Kidney (tissue), 14 donors: ENCODE measurements around the gene SPDYE16. TPM values are rescaled to one million over a fixed set of nuclear protein-coding genes. Genes with fewer than 3 reads are reported as not detected.
"Not testable (repeated sequence)": the region's sequence is repeated elsewhere in the genome, so short reads cannot be mapped to it uniquely, and the experiment has no call there.

ENCODE experiments used
- DNase-seq, 5 donors: peaks; one replicate each; pipeline ENCODE4 v3.0.0-alpha.2; 2013 to 2020
- FAIRE-seq: peaks from 2 replicates; lab custom pipeline; 2012; peaks lifted over from hg19 to GRCh38; lab: Jason Lieb, UNC
- H3K27ac ChIP-seq, 2 donors: one replicate each; pipeline ENCODE4 v1.7.0; 2013; ENCODE audit warnings: low read depth in 2 of 2, low read length in 2 of 2, inconsistent platforms in 1 of 2
- H3K27me3 ChIP-seq: one replicate; pipeline ENCODE4 v1.7.1; 2013; ENCODE audit warnings: low read length, inconsistent platforms; ENCODE audit not compliant: control insufficient read depth, insufficient read depth
- H3K36me3 ChIP-seq, 3 donors: one replicate each; pipeline versions ENCODE4 v1.7.0 to v1.7.1; 2013; ENCODE audit warnings: low read length in 3 of 3, control low read depth in 1 of 3, inconsistent platforms in 1 of 3; ENCODE audit not compliant: insufficient read depth in 3 of 3, control insufficient read depth in 2 of 3
- H3K4me1 ChIP-seq, 3 donors: one replicate each; pipeline versions ENCODE4 v1.7.0 to v1.7.1; 2013; ENCODE audit warnings: low read length in 3 of 3, inconsistent platforms in 1 of 3, low read depth in 1 of 3; ENCODE audit not compliant: control insufficient read depth in 2 of 3, insufficient read depth in 2 of 3
- H3K4me3 ChIP-seq, 3 donors: one replicate each; pipeline versions ENCODE4 v1.7.0 to v1.8.1; 2013; ENCODE audit warnings: low read length in 3 of 3, control low read depth in 1 of 3, inconsistent platforms in 1 of 3
- H3K9ac ChIP-seq, 3 donors: one replicate each; pipeline versions ENCODE4 v1.7.0 to v1.7.1; 2013; ENCODE audit warnings: low read length in 3 of 3, control low read depth in 1 of 3, inconsistent platforms in 1 of 3
- H3K9me3 ChIP-seq, 3 donors: one replicate each; pipeline versions ENCODE4 v1.7.0 to v1.7.1; 2013; ENCODE audit warnings: low read length in 3 of 3, control low read depth in 1 of 3, inconsistent platforms in 1 of 3; ENCODE audit not compliant: control insufficient read depth in 2 of 3, insufficient read depth in 1 of 3
- intact Hi-C: fragments of 100-400 bp; cut with DNase I; formaldehyde crosslinking; loops from one replicate; pipeline ENCODE4 v1.11.1; 2022
- polyA plus RNA-seq: library from polyadenylated mRNA; stranded (reverse); fragments of 350-450 nt; fragmentation: Illumina TruSeq; extraction: RNeasy Lipid Tissue Mini Kit (QIAGEN cat#74804); gene quantifications from one replicate; pipeline ENCODE4 v1.2.3, GENCODE V29; 2014; ENCODE audit warnings: low read depth, low replicate concordance; ENCODE audit not compliant: insufficient read depth
- total RNA-seq: library from RNA; stranded (reverse); fragmentation: NEBNext Ultra II Directional; extraction: Animal tissue kit (Norgen Biotek cat#: 25700); gene quantifications from one replicate; pipeline ENCODE4 v1.2.1, GENCODE V29; 2021
- TF ChIP-seq, protein P1 (sequence below): IDR thresholded peaks from 3 replicates; pipeline ENCODE4 v1.5.1; 2012; ENCODE audit warnings: mild to moderate bottlenecking, moderate library complexity, borderline replicate concordance; ENCODE audit not compliant: insufficient read depth; ENCODE audit errors: extremely low read depth
- donor health status: control.
- donor health status: control.
- donor health status: control.
- donor health status: control.
- donor health status: control.
- donor health status: DM: yes; HTN: yes; CAD: no.
- donor health status: Normal renal cell carcinoma (clear cell type).

SPDYE16 gene
- total and polyA plus RNA-seq, 2 donors from 2014 or later = 0.31 TPM; not detected in 1

GRCh38 chr7:76509931-76510877, 32.9 kb downstream of the SPDYE16 start, which contains the start of gene UPK3B:
Gene UPK3B, plus strand, starts transcription at chr7:76510552. Its CDS starts 101 bp downstream, at chr7:76510653.
- Histone ChIP-seq H3K9ac (no peak within 1 kb of the TSS), H3K4me1 (no peaks in the 10 kb centered on the region), H3K9me3 (no peaks in the 10 kb centered on the region), H3K27ac (no peak within 1 kb of the TSS), H3K36me3 (no peaks in the 10 kb centered on the region), H3K27me3 (no peaks in the 10 kb centered on the region), H3K4me3 (no peak within 1 kb of the TSS)
- FAIRE-seq = no peak
- DNase-seq = peak; percentile 16 to 77 (median 33)
- intact Hi-C loops = no loop called here
- TF ChIP-seq, protein P1, sequence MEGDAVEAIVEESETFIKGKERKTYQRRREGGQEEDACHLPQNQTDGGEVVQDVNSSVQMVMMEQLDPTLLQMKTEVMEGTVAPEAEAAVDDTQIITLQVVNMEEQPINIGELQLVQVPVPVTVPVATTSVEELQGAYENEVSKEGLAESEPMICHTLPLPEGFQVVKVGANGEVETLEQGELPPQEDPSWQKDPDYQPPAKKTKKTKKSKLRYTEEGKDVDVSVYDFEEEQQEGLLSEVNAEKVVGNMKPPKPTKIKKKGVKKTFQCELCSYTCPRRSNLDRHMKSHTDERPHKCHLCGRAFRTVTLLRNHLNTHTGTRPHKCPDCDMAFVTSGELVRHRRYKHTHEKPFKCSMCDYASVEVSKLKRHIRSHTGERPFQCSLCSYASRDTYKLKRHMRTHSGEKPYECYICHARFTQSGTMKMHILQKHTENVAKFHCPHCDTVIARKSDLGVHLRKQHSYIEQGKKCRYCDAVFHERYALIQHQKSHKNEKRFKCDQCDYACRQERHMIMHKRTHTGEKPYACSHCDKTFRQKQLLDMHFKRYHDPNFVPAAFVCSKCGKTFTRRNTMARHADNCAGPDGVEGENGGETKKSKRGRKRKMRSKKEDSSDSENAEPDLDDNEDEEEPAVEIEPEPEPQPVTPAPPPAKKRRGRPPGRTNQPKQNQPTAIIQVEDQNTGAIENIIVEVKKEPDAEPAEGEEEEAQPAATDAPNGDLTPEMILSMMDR = no peak

DNA sequence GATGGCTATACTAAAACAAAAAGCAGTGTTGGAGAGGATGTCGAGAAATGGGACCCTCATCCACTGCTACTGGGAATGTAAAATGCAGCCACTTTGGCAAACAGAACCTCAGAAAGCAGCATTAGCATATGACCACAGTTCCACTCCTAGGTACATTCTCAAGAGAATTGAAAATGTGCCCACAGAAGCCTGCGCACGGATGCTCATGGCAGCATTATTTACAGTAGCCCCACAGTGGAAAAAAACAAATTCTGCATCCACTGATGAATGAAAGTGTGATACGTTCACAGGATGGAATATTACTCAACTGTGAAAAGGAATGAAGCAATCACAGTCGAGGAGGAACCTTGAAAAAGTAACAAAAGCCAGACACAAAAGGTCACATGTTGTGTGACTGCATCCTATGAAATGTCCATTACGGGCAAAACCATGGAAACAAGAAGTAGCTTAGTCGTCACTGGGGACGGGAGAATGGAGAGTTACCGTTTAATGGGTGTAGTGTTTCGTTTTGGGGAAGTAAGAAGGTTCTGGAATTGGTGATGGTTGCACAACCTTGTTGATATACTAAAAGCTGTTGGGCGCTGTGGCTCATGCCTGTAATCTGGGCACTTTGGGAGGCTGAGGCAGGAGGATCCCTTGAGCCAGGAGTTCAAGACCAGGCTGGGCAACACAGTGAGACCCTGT, 35.2 kb downstream of the SPDYE16 start:
- no peaks in the 10 kb centered on the region for H3K27me3 ChIP-seq
- no peak for FAIRE-seq
- peak in 1 of 5 donors; percentile 34 for DNase-seq
- H3K36me3 ChIP-seq = no peaks in the 10 kb centered on the region
- intact Hi-C loops = no loop called here
- no peaks in the 10 kb centered on the region for H3K4me1 ChIP-seq
- no peak overlapping the region for H3K4me3 ChIP-seq
- H3K9me3 ChIP-seq = no peaks in the 10 kb centered on the region
- H3K27ac ChIP-seq = no peak overlapping the region
- TF ChIP-seq, protein P1 = no peak
- no peak overlapping the region for H3K9ac ChIP-seq

DNA sequence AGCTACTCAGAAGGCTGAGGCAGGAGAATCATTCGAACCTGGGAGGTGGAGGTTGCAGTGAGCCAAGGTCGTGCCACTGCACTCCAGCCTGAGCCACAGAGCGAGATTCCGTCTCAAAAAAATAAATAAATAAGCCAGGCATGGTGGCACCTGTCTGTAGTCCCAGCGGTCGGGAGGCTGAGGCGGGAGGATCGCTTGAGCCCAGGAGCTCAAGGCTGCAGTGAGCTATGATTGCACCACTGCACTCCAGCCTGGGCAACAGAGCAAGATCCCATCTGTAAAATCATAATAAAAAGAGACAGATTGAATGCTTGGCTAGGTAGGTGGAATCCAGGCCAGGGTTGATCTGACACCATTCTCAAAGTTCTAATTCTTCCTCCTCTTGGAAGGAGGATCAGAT, 36.5 kb downstream of the SPDYE16 start:
- H3K27ac ChIP-seq, FAIRE-seq, H3K9ac ChIP-seq, H3K4me1 ChIP-seq, H3K9me3 ChIP-seq, intact Hi-C loops, H3K36me3 ChIP-seq, H3K27me3 ChIP-seq, H3K4me3 ChIP-seq: not testable (repeated sequence)
- DNase-seq = peak in 1 of 5 donors; percentile 6

- intact Hi-C loops = no loop called here
- no peak overlapping the region for H3K4me3 ChIP-seq
- DNase-seq = peak in 1 of 5 donors; percentile 16
- no peaks in the 10 kb centered on the region for H3K4me1 ChIP-seq
- TF ChIP-seq, protein P1 = no peak
- H3K27ac ChIP-seq = no peak overlapping the region
- H3K27me3 ChIP-seq = no peaks in the 10 kb centered on the region
- FAIRE-seq = no peak
- no peaks in the 10 kb centered on the region for H3K36me3 ChIP-seq
- H3K9ac ChIP-seq = no peak overlapping the region
- H3K9me3 ChIP-seq = no peaks in the 10 kb centered on the region
Observed at GRCh38 chr7:76506081-76506440, 37.0 kb downstream of the SPDYE16 start.
